ENCODE data around the gene EIF4A3. TPM values are rescaled to one million over a fixed set of nuclear protein-coding genes. Genes with fewer than 3 reads are reported as not detected.

The EIF4A3 gene
- polyA plus RNA-seq, 1 experiment = 103 TPM

GRCh38 chr17:80100035-80100323 is 46.9 kb downstream of the EIF4A3 start:
- POLR2A ChIA-PET = no interaction called here
- no peaks in the 10 kb centered on the region for H3K9me3 ChIP-seq (ENCODE audit: control insufficient read depth, insufficient read depth, low read length)

DNA sequence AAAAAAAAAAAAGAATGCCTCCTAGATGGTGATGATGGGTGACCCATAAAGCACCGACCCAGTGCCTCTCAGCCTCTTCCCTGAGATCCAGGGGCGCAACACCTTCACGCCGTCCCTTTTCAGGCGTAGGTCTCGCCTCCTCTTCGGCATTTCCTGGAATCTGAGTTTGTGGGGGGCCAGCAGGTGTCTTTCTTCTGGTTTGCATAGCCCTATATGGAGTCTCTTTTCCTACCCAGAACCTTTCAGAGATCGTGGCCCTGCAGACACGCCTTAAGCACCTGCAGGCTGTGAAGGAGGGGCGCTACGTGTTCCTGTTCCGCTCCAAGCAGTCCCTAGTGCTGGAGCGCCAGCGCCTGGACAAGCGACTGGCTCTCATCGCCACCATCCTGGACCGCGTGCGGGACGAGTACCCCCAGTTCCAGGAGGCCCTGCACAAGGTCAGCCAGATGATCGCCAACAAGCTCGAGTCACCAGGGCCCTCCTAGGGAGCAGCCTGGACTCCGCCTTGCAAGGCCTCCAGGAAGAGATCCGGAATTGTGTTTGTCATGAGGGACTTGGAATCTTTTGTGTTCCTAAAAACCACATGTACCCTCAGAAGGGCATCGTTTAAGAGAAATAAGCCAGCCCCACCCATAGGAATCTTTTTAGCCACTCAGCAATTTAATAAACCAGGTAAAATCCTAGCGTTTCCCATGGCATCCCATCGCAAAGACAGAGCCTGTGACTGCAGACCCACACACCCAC is 47.5 kb downstream of the EIF4A3 start:
- CTCF ChIA-PET = interaction anchor here (1.5 kb wide), 1 partner anchor 17 kb away, joined by 4 read pairs; no protein-coding TSS in a partner anchor
- Histone ChIP-seq H3K9me3 (ENCODE audit: control insufficient read depth, insufficient read depth, low read length) (no peaks in the 10 kb centered on the region), H3K27me3 (ENCODE audit: control insufficient read depth, insufficient read depth, low read length) (no peaks in the 10 kb centered on the region), H3K27ac (ENCODE audit: low read depth, low read length) (no peak overlapping the region), H3K4me3 (ENCODE audit: low read depth, low read length) (no peak overlapping the region)
- POLR2A ChIA-PET = no interaction called here
- DNase-seq (ENCODE audit: low read depth, low spot score) = no peak
- TF ChIP-seq, protein P1, sequence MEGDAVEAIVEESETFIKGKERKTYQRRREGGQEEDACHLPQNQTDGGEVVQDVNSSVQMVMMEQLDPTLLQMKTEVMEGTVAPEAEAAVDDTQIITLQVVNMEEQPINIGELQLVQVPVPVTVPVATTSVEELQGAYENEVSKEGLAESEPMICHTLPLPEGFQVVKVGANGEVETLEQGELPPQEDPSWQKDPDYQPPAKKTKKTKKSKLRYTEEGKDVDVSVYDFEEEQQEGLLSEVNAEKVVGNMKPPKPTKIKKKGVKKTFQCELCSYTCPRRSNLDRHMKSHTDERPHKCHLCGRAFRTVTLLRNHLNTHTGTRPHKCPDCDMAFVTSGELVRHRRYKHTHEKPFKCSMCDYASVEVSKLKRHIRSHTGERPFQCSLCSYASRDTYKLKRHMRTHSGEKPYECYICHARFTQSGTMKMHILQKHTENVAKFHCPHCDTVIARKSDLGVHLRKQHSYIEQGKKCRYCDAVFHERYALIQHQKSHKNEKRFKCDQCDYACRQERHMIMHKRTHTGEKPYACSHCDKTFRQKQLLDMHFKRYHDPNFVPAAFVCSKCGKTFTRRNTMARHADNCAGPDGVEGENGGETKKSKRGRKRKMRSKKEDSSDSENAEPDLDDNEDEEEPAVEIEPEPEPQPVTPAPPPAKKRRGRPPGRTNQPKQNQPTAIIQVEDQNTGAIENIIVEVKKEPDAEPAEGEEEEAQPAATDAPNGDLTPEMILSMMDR (IDR thresholded peaks at IDR 0.05; ENCODE audit: low read depth, low read length) = no peak

More at GRCh38 chr17:80100035-80100323, 46.9 kb downstream of the EIF4A3 start:
- no peaks in the 10 kb centered on the region for H3K27me3 ChIP-seq (ENCODE audit: control insufficient read depth, insufficient read depth, low read length)
- no peak for DNase-seq (ENCODE audit: low read depth, low spot score)
- H3K27ac ChIP-seq (ENCODE audit: low read depth, low read length) = no peak overlapping the region
- CTCF ChIA-PET = interaction anchor here (1.5 kb wide), 1 partner anchor 17 kb away, joined by 4 read pairs; no protein-coding TSS in a partner anchor
- TF ChIP-seq, protein P1 (IDR thresholded peaks at IDR 0.05; ENCODE audit: low read depth, low read length) = no peak
- H3K4me3 ChIP-seq (ENCODE audit: low read depth, low read length) = no peak overlapping the region

GRCh38 chr17:80097844-80098691 is 48.9 kb downstream of the EIF4A3 start:
- POLR2A ChIA-PET = no interaction called here
- TF ChIP-seq, protein P1 (IDR thresholded peaks at IDR 0.05; ENCODE audit: low read depth, low read length) = no peak
- no peak for DNase-seq (ENCODE audit: low read depth, low spot score)
- Histone ChIP-seq H3K27ac (ENCODE audit: low read depth, low read length) (no peak overlapping the region), H3K4me3 (ENCODE audit: low read depth, low read length) (no peak overlapping the region), H3K9me3 (ENCODE audit: control insufficient read depth, insufficient read depth, low read length) (no peaks in the 10 kb centered on the region), H3K27me3 (ENCODE audit: control insufficient read depth, insufficient read depth, low read length) (no peaks in the 10 kb centered on the region)
- CTCF ChIA-PET = interaction anchor here (0.7 kb wide), 1 partner anchor 95 kb away, joined by 4 read pairs; no protein-coding TSS in a partner anchor

DNA sequence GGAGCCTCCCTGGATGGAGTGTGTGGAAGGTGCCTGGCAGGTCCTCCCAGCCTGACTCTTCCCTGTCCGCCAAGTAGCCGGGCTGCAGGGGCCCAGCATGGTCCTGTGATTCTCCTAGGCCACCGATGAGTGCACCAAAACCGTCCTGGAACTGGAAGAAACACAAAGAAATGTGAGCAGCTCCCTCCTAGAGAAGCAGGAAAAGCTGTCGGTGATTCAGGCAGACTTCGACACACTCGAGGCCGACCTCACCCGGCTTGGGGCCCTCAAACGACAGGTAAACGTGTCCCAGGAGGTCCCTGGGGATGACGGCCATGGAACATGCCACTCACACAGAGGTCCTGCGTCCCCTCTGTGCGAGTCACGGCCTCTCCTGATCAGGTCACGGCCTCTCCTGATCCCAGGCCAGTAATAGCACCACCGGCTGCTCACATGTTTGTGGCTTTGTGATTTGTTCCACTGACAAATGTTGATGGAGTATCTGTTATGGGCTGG is 49.8 kb downstream of the EIF4A3 start:
- Histone ChIP-seq H3K4me3 (ENCODE audit: low read depth, low read length) (no peak overlapping the region), H3K27ac (ENCODE audit: low read depth, low read length) (no peak overlapping the region), H3K27me3 (ENCODE audit: control insufficient read depth, insufficient read depth, low read length) (peaks cover 3% of the 10 kb centered on the region), H3K9me3 (ENCODE audit: control insufficient read depth, insufficient read depth, low read length) (no peaks in the 10 kb centered on the region)
- TF ChIP-seq, protein P1 (IDR thresholded peaks at IDR 0.05; ENCODE audit: low read depth, low read length) = no peak
- POLR2A ChIA-PET = interaction anchor here (0.6 kb wide), 1 partner anchor 37 kb away, joined by 3 read pairs; no protein-coding TSS in a partner anchor
- CTCF ChIA-PET = no interaction called here
- DNase-seq (ENCODE audit: low read depth, low spot score) = no peak
